Stomach (tissue), 9 donors: ENCODE results near the gene RUFY1. TPM values are rescaled to one million over a fixed set of nuclear protein-coding genes. Genes with fewer than 3 reads are reported as not detected.

Experiments used
- DNase-seq, 2 donors: peaks; one replicate each; pipeline versions ENCODE4 v3.0.0 to v3.0.0-alpha.2; 2013 to 2019
- H3K27ac ChIP-seq, 5 donors: fragments of 200-600 bp in 4 of 5; sonication (generic) in 4 of 5; one replicate each; pipeline ENCODE4 v1.5.1; 2013 to 2019; ENCODE audit warnings: mild to moderate bottlenecking in 1 of 5, moderate library complexity in 1 of 5
- H3K27me3 ChIP-seq, 3 donors: fragments of 200-600 bp; sonication (generic); one replicate each; pipeline ENCODE4 v1.5.1; 2017 to 2019; ENCODE audit warnings: mixed run types in 1 of 3
- H3K36me3 ChIP-seq, 4 donors: fragments of 200-600 bp; sonication (generic); 1 replicate in 3 of 4; 2 replicates in 1 of 4; pipeline ENCODE4 v1.5.1; 2016 to 2019
- H3K4me1 ChIP-seq, 4 donors: fragments of 200-600 bp; sonication (generic); one replicate each; pipeline ENCODE4 v1.5.1; 2016 to 2019
- H3K4me3 ChIP-seq, 4 donors: fragments of 200-600 bp; sonication (generic) in 3 of 4; one replicate each; pipeline ENCODE4 v1.5.1; 2016 to 2019; ENCODE audit warnings: mild to moderate bottlenecking in 1 of 4
- H3K9me3 ChIP-seq, 4 donors: fragments of 200-600 bp; sonication (generic); one replicate each; pipeline ENCODE4 v1.5.1; 2016 to 2019
- CTCF ChIP-seq, 7 experiments: fragments of 450-650 bp in 4 of 7; fragments of 200-600 bp in 3 of 7; sonication (generic) in 3 of 7; IDR thresholded peaks; one replicate each; pipeline ENCODE4 v1.5.1; 2016 to 2019; ENCODE audit warnings: antibody characterized with exemption in 7 of 7, control low read depth in 2 of 7, mild to moderate bottlenecking in 1 of 7
- EP300 ChIP-seq: sonication (generic); formaldehyde crosslinking; IDR thresholded peaks from one replicate; pipeline ENCODE4 v1.6.1; 2017; ENCODE audit warnings: antibody characterized with exemption
- POLR2A ChIP-seq, 4 donors: fragments of 450-650 bp; IDR thresholded peaks; one replicate each; pipeline ENCODE4 v1.6.1; 2016; ENCODE audit warnings: antibody characterized with exemption in 4 of 4, control low read depth in 2 of 4, mild to moderate bottlenecking in 1 of 4, moderate library complexity in 1 of 4
- POLR2AphosphoS5 ChIP-seq, 3 donors: sonication (generic); formaldehyde crosslinking; IDR thresholded peaks; one replicate each; pipeline ENCODE4 v1.6.1; 2016; ENCODE audit warnings: antibody characterized with exemption in 3 of 3
- WGBS, 5 donors: extraction: QIAGEN DNeasy Blood & Tissue Kit in 3 of 5; methylation state at CpG; one replicate each; pipeline versions ENCODE4 v1.1.5 to v1.1.7; 2013 to 2018; 5-methylcytosine and 5-hydroxymethylcytosine counted together
- intact Hi-C: fragments of 100-400 bp; cut with DNase I; formaldehyde crosslinking; loops from one replicate; pipeline ENCODE4 v1.15.1; 2023; ENCODE audit warnings: low total_unique reads
- polyA plus RNA-seq, 3 donors: library from polyadenylated mRNA; stranded (reverse); fragments of 200-250 nt; gene quantifications; one replicate each; pipeline ENCODE4 v1.2.3, GENCODE V29; 2013
- total RNA-seq, 5 donors: library from RNA; depleted of rRNA; stranded (reverse); fragments of >200 nt; gene quantifications; one replicate each; pipeline versions ENCODE4 v1.1.0 to v1.2.3, GENCODE V29; 2014 to 2016
- donor health status: healthy with polysubstance abuse.
- donor health status: Bipolar disorder and iron deficiency.
- donor health status: healthy.

The RUFY1 gene
- total and polyA plus RNA-seq, 8 donors, result 26.0 to 128 (median 41.8) TPM

GRCh38 chr5:179620293-179620692 is 69.9 kb downstream of the RUFY1 start:
- Histone ChIP-seq H3K36me3 (peaks cover 56 to 72% (median 69%) of the 10 kb centered on the region in 4 donors), H3K27me3 (no peaks in the 10 kb centered on the region), H3K4me3 (peak overlapping the region; percentile 64 to 100 (median 90)), H3K9me3 (no peaks in the 10 kb centered on the region), H3K27ac (peak overlapping the region in 2 of 5 donors; percentile 93 to 100), H3K4me1 (peaks cover 70 to 83% (median 81%) of the 10 kb centered on the region in 4 donors)
- WGBS, 5 donors, result 0 to 4% (median 2%) methylated on average over 3 of the region's 3 CpGs
- no peak for DNase-seq
- TF ChIP-seq POLR2AphosphoS5 (IDR thresholded peaks at IDR 0.05), result no peak
- no peak for TF ChIP-seq EP300
- no peak for TF ChIP-seq CTCF (IDR thresholded peaks at IDR 0.05)
- no peak for TF ChIP-seq POLR2A (IDR thresholded peaks at IDR 0.05)
- intact Hi-C loops, result no loop called here

- Histone ChIP-seq H3K27ac (peak overlapping the region in 4 of 5 donors; percentile 41 to 100 (median 96)), H3K27me3 (no peaks in the 10 kb centered on the region), H3K4me3 (peak overlapping the region; percentile 64 to 100 (median 90)), H3K4me1 (peaks cover 67 to 78% (median 77%) of the 10 kb centered on the region in 4 donors), H3K36me3 (peaks cover 52 to 67% (median 64%) of the 10 kb centered on the region in 4 donors), H3K9me3 (no peaks in the 10 kb centered on the region)
- intact Hi-C loops, result no loop called here
- TF ChIP-seq CTCF (IDR thresholded peaks at IDR 0.05) (no peak), POLR2AphosphoS5 (IDR thresholded peaks at IDR 0.05) (no peak), POLR2A (IDR thresholded peaks at IDR 0.05) (no peak), EP300 (no peak)
- no peak for DNase-seq
- WGBS, 5 donors, result 2 to 9% (median 7%) methylated on average over 5 of the region's 5 CpGs
Measured at GRCh38 chr5:179620703-179621350, 70.5 kb downstream of the RUFY1 start.

- Histone ChIP-seq H3K9me3 (no peaks in the 10 kb centered on the region), H3K4me3 (peak overlapping the region; percentile 64 to 100 (median 90)), H3K27me3 (no peaks in the 10 kb centered on the region), H3K4me1 (peaks cover 59 to 70% (median 68%) of the 10 kb centered on the region in 4 donors), H3K36me3 (peaks cover 43 to 58% (median 55%) of the 10 kb centered on the region in 4 donors), H3K27ac (peak overlapping the region in 4 of 5 donors; percentile 93 to 100 (median 98))
- WGBS, 5 donors, result 1 to 7% (median 3%) methylated on average over 11 of the region's 11 CpGs
- TF ChIP-seq POLR2AphosphoS5 (IDR thresholded peaks at IDR 0.05) (no peak), EP300 (no peak), CTCF (IDR thresholded peaks at IDR 0.05) (no peak), POLR2A (IDR thresholded peaks at IDR 0.05) (no peak)
- intact Hi-C loops, result no loop called here
- DNase-seq, result no peak
Measured at GRCh38 chr5:179621551-179622214, 71.3 kb downstream of the RUFY1 start.

GRCh38 chr5:179623003-179623905 is 72.9 kb downstream of the RUFY1 start, which contains the start of gene HNRNPH1:
Gene HNRNPH1 (minus strand): TSS chr5:179623671. CDS start chr5:179623133, 538 bp downstream.
- peaks cover 45 to 55% (median 53%) of the 10 kb centered on the region in 4 donors for H3K4me1 ChIP-seq
- peak within 1 kb of the TSS; percentile 64 to 100 (median 90) for H3K4me3 ChIP-seq
- intact Hi-C loops, result no loop called here
- 0% methylated on average over 41 to 92 of the region's 92 CpGs for WGBS, 5 donors
- no peaks in the 10 kb centered on the region for H3K27me3 ChIP-seq
- H3K9me3 ChIP-seq, result no peaks in the 10 kb centered on the region
- TF ChIP-seq POLR2A (IDR thresholded peaks at IDR 0.05) (peak in 2 of 4 donors; percentile 98), CTCF (IDR thresholded peaks at IDR 0.05) (peak in 2 of 7 experiments; percentile 14), EP300 (no peak), POLR2AphosphoS5 (IDR thresholded peaks at IDR 0.05) (peak; percentile 99 to 100 (median 100))
- H3K27ac ChIP-seq, result peak within 1 kb of the TSS; percentile 93 to 100 (median 100)
- DNase-seq, result peak; percentile 99
- peaks cover 28 to 43% (median 39%) of the 10 kb centered on the region in 4 donors for H3K36me3 ChIP-seq
